Non-pigmented ciliary epithelial cell (primary cell): ENCODE measurements around the gene CDKN2D.

Experiments
- DNase-seq: peaks from one replicate; pipeline ENCODE4 v3.0.0-alpha.2; 2010; ENCODE audit warnings: low read depth

Gene CDKN2D

DNA sequence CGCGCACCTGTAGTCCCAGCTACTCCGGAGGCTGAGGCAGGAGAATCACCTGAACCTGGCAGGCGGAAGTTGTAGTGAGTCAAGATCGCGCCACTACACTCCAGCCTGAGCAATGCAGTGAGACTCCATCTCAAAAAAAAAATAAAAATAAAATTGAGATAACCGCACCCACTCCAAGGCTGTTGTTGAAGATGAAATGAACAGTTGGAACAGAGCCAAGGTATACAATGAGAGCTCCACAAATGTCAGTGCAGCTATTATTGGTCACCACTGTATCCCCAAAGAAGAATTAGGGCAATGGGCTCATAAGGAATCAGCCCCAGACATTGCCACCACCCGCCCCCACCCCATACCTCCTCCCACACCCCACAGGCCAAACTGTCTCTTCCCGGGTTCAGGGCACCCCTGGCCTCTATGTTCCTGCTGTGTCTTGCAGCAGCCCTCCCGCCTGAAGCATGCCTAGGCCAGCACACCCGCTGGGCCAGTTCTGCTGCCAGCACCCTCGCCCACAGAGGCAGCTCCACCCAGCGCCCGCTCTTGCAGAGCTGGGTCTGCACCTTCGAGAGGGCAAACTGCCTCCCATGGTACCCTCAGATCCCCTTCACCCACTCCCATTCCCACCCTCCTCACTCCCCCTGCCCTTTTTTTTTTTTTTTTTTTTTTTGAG is 48.0 kb downstream of the CDKN2D start:
- DNase-seq = no peak

DNA sequence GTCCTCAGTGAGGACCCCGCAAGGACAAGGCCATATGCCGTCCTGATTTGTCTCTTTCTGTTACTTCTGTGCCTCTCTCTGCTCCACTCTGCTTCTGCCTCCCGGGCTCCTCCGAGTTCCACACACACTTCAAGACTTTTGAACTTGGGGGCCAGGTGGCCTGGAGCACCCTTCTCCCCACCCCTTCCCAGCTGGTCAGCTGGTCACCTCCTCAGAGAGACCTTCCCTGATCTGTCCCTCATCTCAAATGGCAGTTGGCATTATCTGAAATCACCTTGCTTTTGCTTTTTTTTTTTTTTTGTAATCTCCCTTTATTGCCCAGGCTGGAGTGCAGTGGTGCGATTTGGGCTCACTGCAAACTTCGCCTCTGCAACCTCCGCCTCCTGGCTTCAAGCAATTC is 49.4 kb downstream of the CDKN2D start:
- no peak for DNase-seq

DNA sequence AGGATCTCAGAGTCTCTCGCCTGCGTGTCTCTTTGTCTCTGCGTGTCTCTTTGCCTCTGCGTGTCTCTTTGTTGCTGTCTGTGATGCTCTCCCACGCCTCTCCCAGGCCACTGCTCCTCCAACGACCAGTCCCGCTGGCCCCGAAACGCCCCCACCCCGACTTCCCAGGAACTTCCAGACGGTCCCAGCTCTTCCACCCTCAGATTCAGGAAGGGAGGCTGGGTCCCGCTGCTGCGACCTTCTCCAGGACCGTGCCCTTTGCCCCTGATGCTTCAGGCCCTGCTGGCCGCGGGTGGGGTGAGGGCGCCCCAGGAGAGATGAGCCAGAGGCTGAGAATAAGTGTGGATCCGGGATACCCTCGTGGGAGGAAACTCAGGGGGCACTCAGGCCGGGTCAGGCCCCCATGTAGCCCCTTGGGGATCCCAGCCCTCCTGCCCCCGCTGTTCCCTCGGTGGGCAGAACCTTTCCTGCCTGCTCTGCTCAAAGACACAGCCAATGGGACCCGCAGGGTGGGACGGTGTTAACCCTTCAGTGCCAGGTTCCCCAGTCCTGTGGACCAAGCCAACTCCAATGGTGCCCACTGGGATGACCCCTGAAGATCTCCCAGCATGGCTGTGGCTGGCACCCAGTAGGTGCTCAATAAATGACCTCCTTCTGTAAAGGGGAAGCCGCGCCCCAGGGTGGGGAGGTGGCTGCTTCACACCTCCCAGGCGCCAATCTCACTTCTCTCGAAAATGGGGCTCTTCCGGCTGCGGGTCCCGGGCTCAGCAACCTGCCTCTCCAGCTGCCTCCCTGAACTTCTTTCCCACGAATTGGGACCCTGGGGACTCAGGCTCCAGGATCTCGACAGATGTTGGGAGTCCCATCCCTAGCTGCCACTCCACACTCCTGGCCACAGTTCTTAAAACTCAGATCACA is 50.1 kb downstream of the CDKN2D start:
- DNase-seq = no peak

DNA sequence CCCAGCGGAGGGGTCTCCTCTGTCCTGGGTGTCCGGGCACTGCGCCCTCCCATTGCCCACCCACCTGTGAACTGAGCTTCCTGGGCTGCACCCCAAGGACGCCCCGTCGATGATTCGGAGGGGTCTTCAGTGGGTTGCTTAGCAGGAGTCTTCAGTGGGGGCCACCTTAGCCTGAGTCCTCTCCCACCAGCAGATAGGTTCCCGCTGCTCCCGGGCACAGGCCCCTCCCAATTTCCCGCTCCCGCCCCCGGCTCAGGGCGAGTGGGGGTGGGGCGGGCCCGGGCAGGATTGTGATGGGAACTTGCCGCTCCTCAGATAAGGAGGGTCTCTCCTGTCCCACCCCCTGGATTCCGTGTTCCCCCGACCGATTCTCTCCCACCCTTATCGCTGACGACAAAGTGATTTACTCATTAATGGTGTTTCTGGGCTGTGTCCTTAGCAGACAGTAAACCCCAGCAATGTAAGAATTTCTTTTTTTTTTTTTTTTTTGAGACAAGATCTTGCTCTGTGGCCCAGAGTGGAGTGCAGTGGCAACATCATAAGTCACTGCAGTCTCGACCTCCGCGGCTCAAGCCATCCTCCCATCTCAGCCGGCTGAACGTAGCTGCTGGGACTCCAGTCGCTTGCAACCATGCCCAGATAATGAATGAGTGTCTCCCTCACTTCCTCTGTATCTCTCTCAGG is 50.9 kb downstream of the CDKN2D start:
- no peak for DNase-seq

DNA sequence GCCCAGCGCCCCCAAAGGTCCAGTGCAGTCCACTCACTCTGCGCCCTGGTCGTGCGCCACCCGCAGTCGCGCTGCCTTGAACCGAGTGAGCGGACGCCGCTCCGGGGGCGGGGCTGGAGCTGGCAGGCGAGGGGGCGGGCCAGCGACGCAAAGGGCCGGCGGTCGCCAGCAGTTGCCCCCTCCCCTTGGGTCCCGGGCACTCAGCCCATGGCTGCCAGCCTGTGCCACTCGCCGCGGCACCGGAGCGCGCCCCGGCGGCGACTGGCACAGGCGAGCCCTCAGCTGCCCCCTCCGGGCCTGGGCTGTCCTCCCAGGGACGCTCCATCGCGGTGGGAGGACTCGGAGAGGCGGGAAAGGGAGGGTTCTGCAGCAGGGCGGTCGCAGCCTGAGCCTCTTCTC is 51.4 kb downstream of the CDKN2D start, which contains the start of gene S1PR5:
S1PR5 (minus strand) TSS at position 87 of the 399 bp plus-strand sequence. CDS start 2,436 bp downstream, outside the sequence.
- no peak for DNase-seq

DNA sequence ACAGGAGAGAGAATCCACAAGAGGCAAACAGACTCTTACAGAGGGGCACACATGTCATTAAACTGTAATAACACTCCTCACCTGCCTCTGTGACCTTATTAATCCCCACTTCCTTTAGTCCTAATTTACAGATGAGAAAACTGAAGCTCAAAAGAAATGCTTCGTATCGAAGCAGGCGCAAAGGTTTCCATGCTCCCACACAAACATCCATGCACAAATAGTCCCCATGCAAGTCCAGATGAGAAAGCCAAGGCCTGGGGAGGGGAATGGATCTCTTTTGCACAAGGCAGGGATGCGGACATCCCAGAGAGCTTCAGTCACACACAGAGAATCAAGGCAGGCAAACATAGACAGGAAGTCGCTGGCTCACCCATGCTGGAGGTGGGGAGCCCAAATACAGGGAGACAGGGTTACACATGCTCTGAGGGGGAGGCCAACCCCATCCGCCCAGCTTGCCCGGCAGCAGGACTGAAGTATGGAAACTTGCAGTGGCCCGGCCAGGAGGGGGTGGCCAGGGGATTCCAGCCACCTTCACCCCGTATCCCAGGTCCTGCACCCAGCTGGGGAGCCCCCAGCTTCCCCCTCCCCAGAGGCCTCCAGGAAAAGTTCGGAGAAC is 52.0 kb downstream of the CDKN2D start:
- DNase-seq = no peak
